ENCODE data around the gene FHAD1.

FHAD1 gene

GRCh38 chr1:15345705-15346345, 98.8 kb downstream of the FHAD1 start:
- DNase-seq (ENCODE audit: low spot score) = no peak

GRCh38 chr1:15346346-15347030, 99.5 kb downstream of the FHAD1 start:
- DNase-seq (ENCODE audit: low spot score) = no peak

GRCh38 chr1:15347182-15347581, 100.2 kb downstream of the FHAD1 start:
- no peak for DNase-seq (ENCODE audit: low spot score)

GRCh38 chr1:15348648-15349047, 101.6 kb downstream of the FHAD1 start:
- DNase-seq (ENCODE audit: low spot score) = no peak

- DNase-seq (ENCODE audit: low spot score) = no peak
Observed at GRCh38 chr1:15349133-15349532, 102.1 kb downstream of the FHAD1 start.

- no peak for DNase-seq (ENCODE audit: low spot score)
Observed at GRCh38 chr1:15350151-15350550, 103.1 kb downstream of the FHAD1 start.

- no peak for DNase-seq (ENCODE audit: low spot score)
Observed at GRCh38 chr1:15350551-15351200, 103.7 kb downstream of the FHAD1 start.

- DNase-seq (ENCODE audit: low spot score) = no peak
Observed at GRCh38 chr1:15351310-15351709, 104.3 kb downstream of the FHAD1 start.

GRCh38 chr1:15352128-15352957, 105.3 kb downstream of the FHAD1 start:
- DNase-seq (ENCODE audit: low spot score) = no peak

- DNase-seq (ENCODE audit: low spot score) = no peak
Observed at GRCh38 chr1:15353839-15354579, 107.0 kb downstream of the FHAD1 start.

- DNase-seq (ENCODE audit: low spot score) = no peak
Observed at GRCh38 chr1:15354580-15354965, 107.5 kb downstream of the FHAD1 start.

- no peak for DNase-seq (ENCODE audit: low spot score)
Observed at GRCh38 chr1:15355968-15356625, 109.1 kb downstream of the FHAD1 start.

GRCh38 chr1:15357612-15358207, 110.7 kb downstream of the FHAD1 start:
- DNase-seq (ENCODE audit: low spot score) = no peak

GRCh38 chr1:15358565-15359133, 111.6 kb downstream of the FHAD1 start:
- no peak for DNase-seq (ENCODE audit: low spot score)

- DNase-seq (ENCODE audit: low spot score) = no peak
Observed at GRCh38 chr1:15360700-15361099, 113.7 kb downstream of the FHAD1 start.

- no peak for DNase-seq (ENCODE audit: low spot score)
Observed at GRCh38 chr1:15362096-15362736, 115.2 kb downstream of the FHAD1 start.

- no peak for DNase-seq (ENCODE audit: low spot score)
Observed at GRCh38 chr1:15362737-15363128, 115.7 kb downstream of the FHAD1 start.

GRCh38 chr1:15364740-15365139, 117.7 kb downstream of the FHAD1 start:
- no peak for DNase-seq (ENCODE audit: low spot score)

GRCh38 chr1:15368888-15369287, 121.9 kb downstream of the FHAD1 start:
- DNase-seq (ENCODE audit: low spot score) = no peak

GRCh38 chr1:15370268-15370667, 123.2 kb downstream of the FHAD1 start:
- no peak for DNase-seq (ENCODE audit: low spot score)
